Prostate gland (tissue), 2 donors: ENCODE measurements around the gene SFT2D2.

Experiments used
- POLR2A ChIP-seq: fragments of 450-650 bp; IDR thresholded peaks from one replicate; pipeline ENCODE4 v1.6.1; 2016; ENCODE audit warnings: antibody characterized with exemption, mild to moderate bottlenecking
- TF ChIP-seq, protein P1 (sequence below), 4 experiments: fragments of 200-600 bp in 2 of 4; fragments of 450-650 bp in 2 of 4; sonication (generic) in 2 of 4; IDR thresholded peaks; 1 replicate in 3 of 4; 2 replicates in 1 of 4; pipeline ENCODE4 v1.5.1; 2016 to 2019; ENCODE audit warnings: antibody characterized with exemption in 4 of 4, mild to moderate bottlenecking in 2 of 4, moderate library complexity in 2 of 4

- TF ChIP-seq, protein P1, sequence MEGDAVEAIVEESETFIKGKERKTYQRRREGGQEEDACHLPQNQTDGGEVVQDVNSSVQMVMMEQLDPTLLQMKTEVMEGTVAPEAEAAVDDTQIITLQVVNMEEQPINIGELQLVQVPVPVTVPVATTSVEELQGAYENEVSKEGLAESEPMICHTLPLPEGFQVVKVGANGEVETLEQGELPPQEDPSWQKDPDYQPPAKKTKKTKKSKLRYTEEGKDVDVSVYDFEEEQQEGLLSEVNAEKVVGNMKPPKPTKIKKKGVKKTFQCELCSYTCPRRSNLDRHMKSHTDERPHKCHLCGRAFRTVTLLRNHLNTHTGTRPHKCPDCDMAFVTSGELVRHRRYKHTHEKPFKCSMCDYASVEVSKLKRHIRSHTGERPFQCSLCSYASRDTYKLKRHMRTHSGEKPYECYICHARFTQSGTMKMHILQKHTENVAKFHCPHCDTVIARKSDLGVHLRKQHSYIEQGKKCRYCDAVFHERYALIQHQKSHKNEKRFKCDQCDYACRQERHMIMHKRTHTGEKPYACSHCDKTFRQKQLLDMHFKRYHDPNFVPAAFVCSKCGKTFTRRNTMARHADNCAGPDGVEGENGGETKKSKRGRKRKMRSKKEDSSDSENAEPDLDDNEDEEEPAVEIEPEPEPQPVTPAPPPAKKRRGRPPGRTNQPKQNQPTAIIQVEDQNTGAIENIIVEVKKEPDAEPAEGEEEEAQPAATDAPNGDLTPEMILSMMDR (IDR thresholded peaks at IDR 0.05) = no peak
- no peak for TF ChIP-seq POLR2A
Measured at GRCh38 chr1:168245042-168245441, 19.2 kb downstream of the SFT2D2 start.
